ENCODE results near the gene PKIG.

The PKIG gene

GRCh38 chr20:44601236-44601671 is 18.9 kb downstream of the PKIG start:
- in situ Hi-C loops (cut with MboI; ENCODE audit: low pct_unique_long_range_greater_than_20kb, low sequenced_read_pairs, unreplicated experiment) = loop anchor here (25.0 kb wide), 1 partner anchor 214 kb away; no protein-coding TSS in a partner anchor
- DNase-seq (ENCODE audit: low spot score) = no peak
- no peak for TF ChIP-seq CTCF (IDR thresholded peaks at IDR 0.05; ENCODE audit: extremely low read depth, insufficient read depth, missing control alignments)

- DNase-seq (ENCODE audit: low spot score) = no peak
Observed at GRCh38 chr20:44601801-44602204, 19.4 kb downstream of the PKIG start.

GRCh38 chr20:44603327-44603726 is 20.9 kb downstream of the PKIG start:
- in situ Hi-C loops (cut with MboI; ENCODE audit: low pct_unique_long_range_greater_than_20kb, low sequenced_read_pairs, unreplicated experiment) = loop anchor here (25.0 kb wide), 1 partner anchor 216 kb away; no protein-coding TSS in a partner anchor
- peak; percentile 31 for TF ChIP-seq CTCF (IDR thresholded peaks at IDR 0.05; ENCODE audit: extremely low read depth, insufficient read depth, missing control alignments)
- DNase-seq (ENCODE audit: low spot score) = no peak

More at GRCh38 chr20:44601801-44602204, 19.4 kb downstream of the PKIG start:
- no peak for TF ChIP-seq CTCF (IDR thresholded peaks at IDR 0.05; ENCODE audit: extremely low read depth, insufficient read depth, missing control alignments)
- in situ Hi-C loops (cut with MboI; ENCODE audit: low pct_unique_long_range_greater_than_20kb, low sequenced_read_pairs, unreplicated experiment) = loop anchor here (25.0 kb wide), 1 partner anchor 215 kb away; no protein-coding TSS in a partner anchor

- in situ Hi-C loops (cut with MboI; ENCODE audit: low pct_unique_long_range_greater_than_20kb, low sequenced_read_pairs, unreplicated experiment) = loop anchor here (25.0 kb wide), 1 partner anchor 220 kb away; no protein-coding TSS in a partner anchor
- no peak for TF ChIP-seq CTCF (IDR thresholded peaks at IDR 0.05; ENCODE audit: extremely low read depth, insufficient read depth, missing control alignments)
- DNase-seq (ENCODE audit: low spot score) = no peak
Observed at GRCh38 chr20:44606725-44607441, 24.5 kb downstream of the PKIG start.

- TF ChIP-seq CTCF (IDR thresholded peaks at IDR 0.05; ENCODE audit: extremely low read depth, insufficient read depth, missing control alignments) = no peak
- no peak for DNase-seq (ENCODE audit: low spot score)
- in situ Hi-C loops (cut with MboI; ENCODE audit: low pct_unique_long_range_greater_than_20kb, low sequenced_read_pairs, unreplicated experiment) = loop anchor here (25.0 kb wide), 1 partner anchor 222 kb away; no protein-coding TSS in a partner anchor
Observed at GRCh38 chr20:44609006-44609515, 26.7 kb downstream of the PKIG start.

- in situ Hi-C loops (cut with MboI; ENCODE audit: low pct_unique_long_range_greater_than_20kb, low sequenced_read_pairs, unreplicated experiment) = loop anchor here (25.0 kb wide), 1 partner anchor 222 kb away; no protein-coding TSS in a partner anchor
- peak; percentile 98 for TF ChIP-seq CTCF (IDR thresholded peaks at IDR 0.05; ENCODE audit: extremely low read depth, insufficient read depth, missing control alignments)
- peak; percentile 82 for DNase-seq (ENCODE audit: low spot score)
Observed at GRCh38 chr20:44609516-44610312, 27.3 kb downstream of the PKIG start.
